A673 (cell line): ENCODE data around the gene SNX27.

Source experiments
- EZH2 ChIP-seq: fragments of 200-600 bp; sonication (generic); IDR thresholded peaks from 2 replicates; pipeline ENCODE4 v1.6.1; 2017; ENCODE audit warnings: borderline replicate concordance, low read depth, mild to moderate bottlenecking, mixed read lengths, antibody characterized with exemption, low read length; ENCODE audit not compliant: poor library complexity, severe bottlenecking
- TF ChIP-seq, protein P1 (sequence below): fragments of 300-800, 200-600 bp; sonication (generic); conservative IDR thresholded peaks from 2 replicates; pipeline ENCODE4 v1.5.1; 2017; ENCODE audit warnings: low read depth, mild to moderate bottlenecking, antibody characterized with exemption, low read length, moderate library complexity, mixed read lengths

- no peak for TF ChIP-seq EZH2
- TF ChIP-seq, protein P1, sequence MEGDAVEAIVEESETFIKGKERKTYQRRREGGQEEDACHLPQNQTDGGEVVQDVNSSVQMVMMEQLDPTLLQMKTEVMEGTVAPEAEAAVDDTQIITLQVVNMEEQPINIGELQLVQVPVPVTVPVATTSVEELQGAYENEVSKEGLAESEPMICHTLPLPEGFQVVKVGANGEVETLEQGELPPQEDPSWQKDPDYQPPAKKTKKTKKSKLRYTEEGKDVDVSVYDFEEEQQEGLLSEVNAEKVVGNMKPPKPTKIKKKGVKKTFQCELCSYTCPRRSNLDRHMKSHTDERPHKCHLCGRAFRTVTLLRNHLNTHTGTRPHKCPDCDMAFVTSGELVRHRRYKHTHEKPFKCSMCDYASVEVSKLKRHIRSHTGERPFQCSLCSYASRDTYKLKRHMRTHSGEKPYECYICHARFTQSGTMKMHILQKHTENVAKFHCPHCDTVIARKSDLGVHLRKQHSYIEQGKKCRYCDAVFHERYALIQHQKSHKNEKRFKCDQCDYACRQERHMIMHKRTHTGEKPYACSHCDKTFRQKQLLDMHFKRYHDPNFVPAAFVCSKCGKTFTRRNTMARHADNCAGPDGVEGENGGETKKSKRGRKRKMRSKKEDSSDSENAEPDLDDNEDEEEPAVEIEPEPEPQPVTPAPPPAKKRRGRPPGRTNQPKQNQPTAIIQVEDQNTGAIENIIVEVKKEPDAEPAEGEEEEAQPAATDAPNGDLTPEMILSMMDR, result no peak
Measured at GRCh38 chr1:151584780-151585179, 27.1 kb upstream of the SNX27 start.
